ENCODE data around the gene ZDHHC3.

- TF ChIP-seq CTCF (IDR thresholded peaks at IDR 0.05; ENCODE audit: poor library complexity): no peak
- no peak for TF ChIP-seq EZH2 (IDR thresholded peaks at IDR 0.05; ENCODE audit: borderline replicate concordance)
Measured at GRCh38 chr3:44948239-44948638, 27.7 kb downstream of the ZDHHC3 start.

Data from hepatocyte (in vitro differentiated cells).